DMS53 treated with DMSO at 0.1 percent for 48 hours (cell line): ENCODE results near the gene GDPGP1.
"Not testable (repeated sequence)": the region's sequence is repeated elsewhere in the genome, so short reads cannot be mapped to it uniquely, and the experiment has no call there.

ENCODE experiments used
- DNase-seq: peaks from one replicate; lab custom pipeline; 2025; ENCODE audit not compliant: unreplicated experiment; lab: John Stamatoyannopoulos, UW

Gene GDPGP1

GRCh38 chr15:90259524-90259923, 25.5 kb downstream of the GDPGP1 start:
- no peak for DNase-seq

- DNase-seq, result not testable (repeated sequence)
These were observed 26.7 kb downstream of the GDPGP1 start for GRCh38 chr15:90260731-90261130.

GRCh38 chr15:90261811-90262210, 27.8 kb downstream of the GDPGP1 start:
- no peak for DNase-seq

GRCh38 chr15:90262426-90262825, 28.4 kb downstream of the GDPGP1 start:
- DNase-seq, result no peak

- no peak for DNase-seq
These were observed 30.7 kb downstream of the GDPGP1 start for GRCh38 chr15:90264671-90265070.

- peak; percentile 71 for DNase-seq
These were observed 31.5 kb downstream of the GDPGP1 start, which contains the start of gene NGRN for GRCh38 chr15:90265271-90266060. Gene NGRN (plus strand): TSS chr15:90265672. CDS start chr15:90265713, 41 bp downstream.

GRCh38 chr15:90266061-90266431, 32.0 kb downstream of the GDPGP1 start:
- peak; percentile 34 for DNase-seq

GRCh38 chr15:90266485-90266884, 32.5 kb downstream of the GDPGP1 start:
- DNase-seq, result no peak

- DNase-seq, result no peak
These were observed 34.4 kb downstream of the GDPGP1 start for GRCh38 chr15:90268415-90268814.

- DNase-seq, result no peak
These were observed 36.6 kb downstream of the GDPGP1 start for GRCh38 chr15:90270502-90271150.

GRCh38 chr15:90271459-90272166, 37.6 kb downstream of the GDPGP1 start:
- DNase-seq, result no peak

GRCh38 chr15:90278467-90278866, 44.5 kb downstream of the GDPGP1 start:
- DNase-seq, result not testable (repeated sequence)

GRCh38 chr15:90280743-90281142, 46.7 kb downstream of the GDPGP1 start:
- DNase-seq, result not testable (repeated sequence)

GRCh38 chr15:90281637-90282036, 47.6 kb downstream of the GDPGP1 start:
- DNase-seq, result not testable (repeated sequence)

- no peak for DNase-seq
These were observed 52.7 kb downstream of the GDPGP1 start for GRCh38 chr15:90286678-90287077.

- no peak for DNase-seq
These were observed 53.1 kb downstream of the GDPGP1 start for GRCh38 chr15:90287101-90287500.

GRCh38 chr15:90287946-90288345, 53.9 kb downstream of the GDPGP1 start:
- DNase-seq, result no peak

GRCh38 chr15:90291679-90292356, 57.8 kb downstream of the GDPGP1 start:
- no peak for DNase-seq

- peak; percentile 87 for DNase-seq
These were observed 59.2 kb downstream of the GDPGP1 start for GRCh38 chr15:90293040-90293810.

- no peak for DNase-seq
These were observed 60.1 kb downstream of the GDPGP1 start for GRCh38 chr15:90294159-90294558.
